HG03066 (cell line): ENCODE results near the gene PLCL2.
A peak's percentile ranks its signal among the peaks of the same experiment; 100 is the strongest.

Experiments
- ATAC-seq: cut with Tn5 transposase; IDR thresholded peaks from one replicate; pipeline ENCODE4 v1.9.1; 2021; ENCODE audit warnings: low read depth; ENCODE audit not compliant: unreplicated experiment

PLCL2 gene

DNA sequence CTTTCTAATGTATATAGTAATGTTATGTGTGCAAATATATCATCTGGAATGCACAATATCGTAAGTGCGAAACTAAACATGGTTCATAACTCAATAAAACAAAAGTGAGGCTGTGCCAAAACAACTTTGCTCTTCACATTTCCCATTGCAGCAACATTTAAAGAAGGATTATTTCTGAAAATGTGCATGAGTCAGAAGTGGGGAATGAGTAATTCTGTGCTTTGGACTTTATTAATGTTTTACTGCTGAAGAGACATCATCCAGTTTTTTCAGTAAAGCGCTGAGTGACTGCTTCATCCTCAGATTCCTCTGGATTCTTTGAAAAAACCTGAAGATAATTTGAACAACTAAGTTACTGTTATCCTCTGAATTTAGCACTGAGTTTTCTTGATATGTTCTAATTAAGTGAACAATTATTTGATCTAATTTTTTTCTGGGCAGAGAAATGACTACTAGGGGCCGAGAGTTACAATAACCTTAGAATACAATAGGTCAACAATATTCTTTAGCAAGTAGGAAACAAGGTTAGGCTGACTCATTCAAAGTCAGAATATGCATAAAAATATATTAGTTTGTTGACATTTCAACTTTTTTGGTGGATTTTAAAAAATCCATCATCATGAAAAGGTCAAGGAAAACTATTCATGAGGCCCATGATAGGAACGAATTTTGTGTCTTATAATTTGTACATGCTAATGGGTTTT is 20.0 kb upstream of the PLCL2 start:
- no peak for ATAC-seq

GRCh38 chr3:16865335-16865734 is 19.4 kb upstream of the PLCL2 start:
- ATAC-seq = no peak

GRCh38 chr3:16866571-16866970 is 18.2 kb upstream of the PLCL2 start:
- no peak for ATAC-seq

- no peak for ATAC-seq
Measured at GRCh38 chr3:16868513-16868912, 16.2 kb upstream of the PLCL2 start.

DNA sequence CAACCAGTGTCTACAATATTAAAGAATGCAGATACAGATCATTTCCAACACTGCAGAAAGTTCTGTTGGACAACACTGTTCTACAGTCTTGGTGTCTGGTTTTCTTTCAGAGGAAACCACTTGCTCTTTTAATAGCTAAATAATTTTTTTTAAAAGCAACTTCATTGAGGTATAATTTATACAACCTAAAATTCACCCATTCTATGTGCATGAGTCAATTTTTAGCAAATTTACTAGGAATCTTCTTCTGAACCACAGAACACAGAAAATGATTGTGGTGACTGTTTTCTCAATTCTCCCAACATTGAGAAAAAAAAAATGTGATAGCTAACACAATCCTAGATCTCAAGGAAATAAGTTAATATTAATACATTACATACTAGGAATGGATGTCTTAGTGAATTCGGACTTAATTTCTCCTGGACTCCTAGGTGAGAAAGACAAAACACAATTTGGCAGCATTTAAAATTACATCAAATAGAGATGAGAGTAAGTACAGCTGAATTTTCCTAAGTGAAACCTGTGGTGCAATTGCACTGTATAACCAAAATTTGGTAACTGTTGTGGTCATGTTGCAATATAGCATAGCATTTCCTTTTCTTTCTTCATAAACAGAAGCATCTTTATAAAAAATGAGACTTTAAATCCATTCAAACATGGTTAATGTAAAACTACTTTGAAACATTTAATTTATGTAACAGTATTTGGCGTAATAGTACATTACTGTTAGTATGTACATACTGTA is 15.3 kb upstream of the PLCL2 start:
- no peak for ATAC-seq

- ATAC-seq = no peak
Measured at GRCh38 chr3:16871915-16872842, 12.6 kb upstream of the PLCL2 start.

GRCh38 chr3:16873872-16874271 is 10.9 kb upstream of the PLCL2 start:
- ATAC-seq = no peak

DNA sequence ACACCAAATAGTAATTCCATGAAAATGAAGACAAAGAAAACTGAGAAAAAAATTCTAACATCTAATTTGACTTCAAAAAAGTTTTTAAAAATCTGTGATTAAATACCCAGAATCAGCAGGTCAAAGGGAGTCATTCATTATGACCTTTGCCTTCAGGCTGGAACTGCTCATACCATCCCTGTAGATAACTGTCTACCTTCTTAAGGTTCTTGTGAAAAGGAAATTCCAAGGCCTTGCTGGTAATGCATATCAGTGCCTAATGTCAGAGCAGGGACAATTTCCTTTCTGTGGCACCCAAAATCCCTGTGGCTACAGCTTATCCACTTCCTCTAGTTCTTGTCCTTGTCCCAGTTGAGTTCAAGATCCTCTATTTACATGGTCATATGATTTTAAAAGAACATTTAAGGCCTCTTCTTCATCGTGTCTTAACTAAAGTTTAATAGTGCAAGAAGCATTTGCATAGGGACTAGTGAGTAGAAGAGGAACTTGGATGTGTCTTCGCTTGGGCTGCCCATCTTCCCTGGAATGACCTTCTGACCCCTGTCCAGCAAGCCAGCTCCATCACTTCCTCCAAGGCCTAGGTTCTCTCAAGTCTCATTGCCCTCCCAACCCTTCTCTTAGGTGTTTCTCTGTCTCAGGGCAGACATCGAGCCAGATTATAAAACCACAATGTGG is 8.7 kb upstream of the PLCL2 start:
- ATAC-seq = no peak

GRCh38 chr3:16877505-16877904 is 7.2 kb upstream of the PLCL2 start:
- no peak for ATAC-seq

- no peak for ATAC-seq
Measured at GRCh38 chr3:16877911-16878310, 6.8 kb upstream of the PLCL2 start.

DNA sequence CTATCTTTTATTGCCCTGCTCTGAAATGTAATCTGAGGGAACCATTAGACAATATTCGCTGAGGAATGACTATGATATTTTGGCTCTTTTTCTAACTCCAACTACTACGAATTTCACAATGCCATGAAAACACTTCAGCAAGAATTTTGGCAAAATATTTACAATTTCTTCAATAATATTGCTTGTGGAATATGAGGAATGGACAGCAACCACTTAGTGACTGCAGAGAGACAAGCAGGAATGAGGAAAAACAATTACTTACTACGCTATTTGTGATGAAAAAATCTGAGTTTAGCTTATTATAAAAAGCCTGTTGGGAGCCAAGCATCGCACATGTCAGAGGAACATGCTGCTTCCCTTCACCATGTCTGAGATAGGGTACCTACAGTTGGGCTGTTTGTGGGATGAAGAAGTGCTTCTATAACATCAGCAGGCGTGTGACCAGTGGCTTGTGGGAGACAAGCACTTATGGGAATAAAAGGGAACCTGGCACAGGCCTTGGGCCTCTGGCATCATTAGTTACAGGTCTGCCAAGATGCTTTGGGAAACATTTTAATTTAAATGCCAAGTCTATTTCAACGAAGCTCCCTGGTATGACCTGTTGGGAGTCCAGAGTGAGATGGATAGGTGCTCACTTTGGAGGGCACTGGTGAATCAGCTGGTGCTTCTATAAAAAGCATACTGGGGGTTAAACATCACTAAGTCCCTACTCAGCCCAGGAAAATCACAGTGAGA is 2.7 kb upstream of the PLCL2 start:
- no peak for ATAC-seq

GRCh38 chr3:16883057-16883722 is 1.6 kb upstream of the PLCL2 start:
- no peak for ATAC-seq

GRCh38 chr3:16883723-16884083 is 1.1 kb upstream of the PLCL2 start:
- no peak for ATAC-seq

GRCh38 chr3:16884084-16884747 is 539 bp upstream of the PLCL2 start:
- peak; percentile 32 for ATAC-seq

- ATAC-seq = peak; percentile 29
Measured at GRCh38 chr3:16885593-16886302, 993 bp downstream of the PLCL2 start.

GRCh38 chr3:16886303-16886683 is 1.5 kb downstream of the PLCL2 start:
- ATAC-seq = no peak

GRCh38 chr3:16887130-16887529 is 2.4 kb downstream of the PLCL2 start:
- ATAC-seq = no peak

- no peak for ATAC-seq
Measured at GRCh38 chr3:16888356-16888755, 3.6 kb downstream of the PLCL2 start.
